Inferior parietal cortex (tissue), 1 donor: Measurements from ENCODE around the gene TAAR2.
"Not testable (repeated sequence)": the region's sequence is repeated elsewhere in the genome, so short reads cannot be mapped to it uniquely, and the experiment has no call there.

ENCODE experiments used
- DNase-seq: peaks from one replicate; pipeline ENCODE4 v3.0.0-alpha.2; 2016; ENCODE audit errors: extremely low spot score

TAAR2 gene

DNA sequence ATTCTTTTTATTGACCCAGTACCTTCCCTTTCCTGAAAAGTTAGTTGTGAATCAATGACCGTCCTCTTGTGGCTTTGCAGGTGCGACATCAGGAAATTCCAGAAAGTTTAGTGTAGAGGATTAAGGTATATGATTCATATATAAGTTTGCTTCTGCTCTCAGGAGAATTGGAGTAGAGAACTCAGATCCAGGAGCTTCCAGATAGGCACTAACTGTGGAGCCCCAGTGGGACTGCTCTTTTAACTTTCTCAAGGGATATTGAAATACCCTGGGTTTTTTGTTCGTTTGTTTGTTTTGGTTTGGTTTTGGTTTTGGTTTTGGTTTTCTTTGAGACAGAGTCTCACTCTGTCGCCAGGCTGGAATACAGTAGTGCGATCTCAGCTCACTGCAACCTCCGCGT, 9.5 kb downstream of the TAAR2 start:
- no peak for DNase-seq

DNA sequence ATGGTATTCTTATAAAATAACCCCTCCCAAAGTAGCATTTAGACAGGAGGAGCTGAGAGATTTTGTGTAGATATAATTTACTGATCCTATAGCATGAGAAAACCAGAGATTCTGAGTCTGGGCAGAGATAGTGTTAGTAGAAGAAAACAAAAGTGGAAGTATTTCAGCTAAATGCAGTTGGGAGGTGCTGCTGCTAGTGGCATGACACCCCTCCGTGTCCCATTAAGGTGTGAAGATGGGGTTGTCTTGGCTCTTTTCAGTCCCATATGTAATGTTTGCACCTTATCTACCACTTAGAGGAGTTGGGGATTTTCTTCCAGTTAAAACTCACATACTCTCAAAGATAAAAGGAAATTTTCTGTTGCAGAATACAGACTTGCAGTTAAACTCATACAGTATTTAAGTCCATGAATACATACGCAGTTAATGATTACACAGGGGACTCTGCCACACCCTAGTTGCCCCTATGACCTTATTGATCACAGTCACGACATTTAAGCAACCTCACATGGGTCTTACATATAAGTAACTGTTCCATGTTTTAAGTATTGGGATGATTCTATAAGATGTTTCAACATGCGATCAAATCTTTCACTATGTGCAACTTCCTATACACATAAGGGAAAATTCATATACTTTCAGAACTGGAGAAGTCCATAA, 11.5 kb downstream of the TAAR2 start:
- DNase-seq = no peak

DNA sequence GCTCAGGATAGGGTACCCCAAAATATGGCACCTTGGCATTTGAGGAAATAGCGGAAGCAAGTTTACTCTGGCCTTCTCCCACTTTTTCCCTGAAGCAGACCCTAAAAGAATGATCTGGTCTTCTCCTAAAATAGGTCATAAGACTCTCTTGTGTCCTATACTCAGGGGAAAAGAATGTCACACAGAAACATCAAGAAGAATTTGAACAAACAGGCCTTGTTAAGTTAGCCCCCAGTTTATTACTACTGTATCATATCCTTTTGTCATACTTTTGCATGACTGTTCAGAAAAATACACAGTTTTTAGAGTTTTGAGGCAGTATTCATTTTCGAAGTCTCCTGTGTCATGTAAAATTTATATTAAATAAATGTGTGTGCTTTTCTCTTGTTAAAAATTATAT, 12.5 kb downstream of the TAAR2 start:
- no peak for DNase-seq

DNA sequence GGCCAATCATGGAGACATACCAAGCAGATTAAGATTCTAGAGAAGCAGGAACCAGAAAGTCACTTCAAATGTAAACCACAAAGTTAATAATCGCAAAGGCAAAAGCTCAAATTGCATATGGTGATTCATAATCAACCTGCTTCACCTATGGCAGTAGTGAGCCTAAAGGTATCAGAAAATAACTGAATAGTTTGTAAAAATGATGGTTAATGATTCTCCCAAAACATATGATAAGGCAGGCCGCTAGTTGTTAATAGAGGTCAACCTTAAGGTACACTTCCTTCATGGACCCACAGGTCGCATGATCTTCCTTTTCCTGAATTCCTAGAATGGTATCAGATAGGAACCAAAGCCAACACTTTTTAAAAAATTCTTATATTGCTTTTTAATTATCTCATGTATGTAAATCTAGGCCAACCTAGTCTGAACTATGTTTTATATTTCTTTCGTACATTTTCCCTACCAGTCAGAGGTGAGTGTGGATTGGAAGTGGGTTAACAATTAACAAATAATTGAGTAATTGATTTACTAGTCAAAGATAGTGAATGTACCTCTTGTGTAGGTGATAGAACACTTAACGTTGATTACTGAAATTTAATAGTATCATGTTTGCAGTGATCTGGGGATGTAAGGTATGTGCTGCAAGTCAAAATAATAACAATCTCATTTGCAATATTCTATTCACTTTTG, 16.4 kb downstream of the TAAR2 start:
- no peak for DNase-seq

- no peak for DNase-seq
Observed at GRCh38 chr6:132604635-132605152, 19.4 kb downstream of the TAAR2 start.

GRCh38 chr6:132600900-132601299, 23.2 kb downstream of the TAAR2 start:
- DNase-seq = not testable (repeated sequence)

GRCh38 chr6:132598473-132598872, 25.6 kb downstream of the TAAR2 start:
- no peak for DNase-seq

DNA sequence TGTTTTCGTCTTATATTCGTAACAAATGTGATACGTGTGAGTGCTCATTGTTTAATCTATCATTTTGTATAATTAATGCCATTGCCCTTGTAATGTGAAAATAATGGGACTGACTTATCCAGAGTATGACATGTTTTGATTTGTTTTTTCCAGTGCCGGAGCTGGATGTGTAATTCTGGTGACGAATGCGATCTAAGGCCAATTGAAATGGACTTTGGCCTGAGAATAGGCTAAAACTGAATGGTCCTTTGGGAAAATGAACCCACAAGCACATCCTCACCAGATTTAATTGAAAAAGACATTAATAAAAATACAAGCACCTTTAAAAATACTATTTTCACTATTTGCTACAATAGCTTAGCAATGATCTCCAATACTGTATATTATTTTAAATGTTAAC, 27.9 kb downstream of the TAAR2 start:
- DNase-seq = no peak

- DNase-seq = no peak
Observed at GRCh38 chr6:132592855-132593254, 31.2 kb downstream of the TAAR2 start.

- no peak for DNase-seq
Observed at GRCh38 chr6:132590362-132590761, 33.7 kb downstream of the TAAR2 start.

GRCh38 chr6:132589454-132589853, 34.6 kb downstream of the TAAR2 start, which contains the start of gene TAAR5:
TSS of gene TAAR5 (minus strand) at chr6:132589741. CDS start at chr6:132589686, 55 bp downstream.
- DNase-seq = no peak

- no peak for DNase-seq
Observed at GRCh38 chr6:132587424-132587823, 36.7 kb downstream of the TAAR2 start.

DNA sequence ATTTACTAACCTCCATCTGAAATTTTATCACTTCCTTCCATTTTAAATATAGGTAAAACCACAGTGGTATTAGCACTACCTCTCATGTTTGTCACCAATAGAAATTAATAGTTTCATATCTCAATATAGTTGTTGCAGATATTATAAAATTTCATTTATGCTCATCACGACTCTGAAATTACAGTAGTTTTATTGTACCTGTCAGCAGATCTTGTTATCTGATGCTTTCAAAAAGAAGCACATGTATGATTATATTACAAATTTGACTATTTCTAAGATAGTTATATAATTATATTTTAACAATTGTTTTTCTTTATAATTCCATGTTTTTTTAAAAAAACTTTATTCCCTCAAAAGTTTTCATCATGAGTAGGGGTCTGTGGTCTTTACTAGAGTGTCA, 39.4 kb downstream of the TAAR2 start:
- no peak for DNase-seq

DNA sequence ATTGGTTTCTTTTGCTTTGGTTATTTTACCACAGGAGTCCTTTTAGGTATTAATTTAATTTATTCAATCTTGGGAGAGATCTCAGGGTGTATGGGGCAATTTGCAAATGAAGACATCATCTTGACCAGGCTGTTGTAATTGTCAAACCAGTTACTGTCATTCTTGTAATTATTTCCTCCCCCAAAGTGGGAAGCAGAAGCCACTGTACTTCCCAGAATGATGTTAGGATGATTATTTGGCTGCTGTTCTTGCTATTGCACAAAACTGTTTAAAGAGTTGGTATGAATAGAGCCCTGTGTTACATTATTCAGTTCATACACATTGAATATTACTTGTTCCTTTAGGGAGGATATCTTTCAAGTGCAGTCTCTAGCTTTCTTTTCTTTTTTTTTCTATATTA, 52.3 kb downstream of the TAAR2 start:
- DNase-seq = no peak

DNA sequence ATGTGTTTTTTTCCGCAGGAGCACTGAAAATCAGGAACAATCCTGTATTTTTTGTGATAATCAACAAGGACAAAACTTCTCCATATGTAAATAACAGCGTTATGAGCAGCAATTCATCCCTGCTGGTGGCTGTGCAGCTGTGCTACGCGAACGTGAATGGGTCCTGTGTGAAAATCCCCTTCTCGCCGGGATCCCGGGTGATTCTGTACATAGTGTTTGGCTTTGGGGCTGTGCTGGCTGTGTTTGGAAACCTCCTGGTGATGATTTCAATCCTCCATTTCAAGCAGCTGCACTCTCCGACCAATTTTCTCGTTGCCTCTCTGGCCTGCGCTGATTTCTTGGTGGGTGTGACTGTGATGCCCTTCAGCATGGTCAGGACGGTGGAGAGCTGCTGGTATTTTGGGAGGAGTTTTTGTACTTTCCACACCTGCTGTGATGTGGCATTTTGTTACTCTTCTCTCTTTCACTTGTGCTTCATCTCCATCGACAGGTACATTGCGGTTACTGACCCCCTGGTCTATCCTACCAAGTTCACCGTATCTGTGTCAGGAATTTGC, 53.8 kb downstream of the TAAR2 start, which contains the start of gene TAAR6:
TAAR6 (plus strand) TSS at position 102 of the 557 bp plus-strand sequence; CDS start at position 102, 0 bp downstream.
- DNase-seq = peak; percentile 55

DNA sequence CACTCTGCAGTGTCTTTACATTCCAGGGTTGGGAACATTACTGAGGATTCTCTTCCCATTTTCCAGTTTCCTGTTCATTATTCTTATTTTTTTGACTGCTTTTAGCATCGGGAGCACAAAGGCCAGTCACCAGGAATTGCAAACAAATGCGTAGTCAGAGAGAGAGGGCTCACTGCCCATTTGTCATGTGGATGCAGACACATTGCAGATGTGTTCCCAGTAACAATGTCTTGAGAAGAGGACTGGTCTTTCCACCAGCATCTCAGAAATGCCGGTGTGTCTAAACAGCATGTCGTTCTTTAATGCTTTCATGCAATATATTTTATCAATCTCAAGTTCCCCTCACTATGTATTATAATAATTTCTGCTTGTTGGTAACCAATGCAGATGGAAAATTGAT, 54.9 kb downstream of the TAAR2 start:
- peak; percentile 82 for DNase-seq

DNA sequence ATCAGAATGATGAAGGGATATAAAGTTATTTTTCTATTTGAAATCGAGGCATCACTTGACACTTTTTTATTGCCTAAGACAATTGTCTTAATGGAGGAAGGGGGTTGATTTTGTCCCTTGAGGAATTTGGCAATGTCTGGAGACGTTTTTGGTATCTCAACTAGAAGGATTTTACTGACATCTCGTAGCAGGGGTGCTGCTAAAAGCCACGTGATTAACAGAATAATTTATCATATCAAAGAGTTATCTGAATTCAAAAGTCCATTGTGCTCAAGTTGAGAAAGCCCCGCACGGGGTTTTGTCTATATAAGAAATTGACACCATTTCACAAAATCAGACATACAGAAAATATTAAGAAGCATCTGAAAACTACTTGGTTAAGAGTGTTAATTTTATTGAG, 55.5 kb downstream of the TAAR2 start:
- peak; percentile 24 for DNase-seq

- no peak for DNase-seq
Observed at GRCh38 chr6:132567566-132567965, 56.5 kb downstream of the TAAR2 start.
